NCI-H1417 (cell line): ENCODE measurements around the gene GNPTAB.

ENCODE experiments used
- DNase-seq, 3 experiments: peaks; one replicate each; lab custom pipeline; 2025; lab: John Stamatoyannopoulos, UW

GNPTAB gene

DNA sequence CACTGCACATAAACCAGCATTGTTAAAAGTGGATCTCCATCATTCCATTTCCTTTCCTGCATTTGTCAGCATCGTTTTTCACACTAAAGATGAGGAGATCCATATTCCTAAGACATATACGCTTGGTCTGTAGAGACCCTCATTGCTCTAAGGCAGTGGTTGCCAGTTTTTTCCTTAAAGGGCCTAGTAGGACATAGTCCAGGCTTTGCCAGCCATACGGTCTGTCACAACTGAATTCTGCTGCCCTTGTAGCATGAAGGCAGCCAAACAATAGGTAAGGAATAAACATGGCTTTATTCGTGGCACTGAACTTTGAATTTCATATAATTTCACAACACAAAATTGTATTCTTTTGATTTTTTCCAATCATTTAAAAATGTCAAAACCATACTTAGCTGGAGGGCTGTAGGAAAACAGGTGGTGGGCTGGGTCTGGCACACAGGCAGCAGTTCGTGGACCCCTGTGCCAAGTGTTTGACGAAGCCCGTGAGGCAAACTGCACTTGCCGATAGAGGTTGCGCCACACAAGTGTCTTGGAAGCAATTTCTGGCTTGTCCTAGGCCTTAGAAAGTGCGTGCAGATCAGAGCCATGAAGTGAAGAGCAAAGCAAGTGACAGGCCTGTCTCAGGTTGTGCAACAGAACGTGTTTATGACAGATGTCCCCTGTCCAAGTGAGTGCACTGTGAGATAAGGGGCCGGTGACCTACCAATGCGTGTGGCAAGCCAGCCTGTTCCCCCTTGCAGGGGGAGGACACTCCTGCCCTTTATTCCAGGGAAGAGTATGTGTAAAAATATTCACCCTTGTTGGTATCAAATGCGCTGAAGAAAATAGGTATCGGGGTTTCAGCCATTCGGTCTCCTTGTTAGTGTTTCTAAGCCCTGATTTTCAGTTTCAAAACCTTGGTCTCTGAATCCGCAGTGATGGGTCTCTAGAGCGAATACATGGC lies 134.2 kb downstream of the GNPTAB start:
- DNase-seq, result peak in 2 of 3 experiments; percentile 22 to 80

DNA sequence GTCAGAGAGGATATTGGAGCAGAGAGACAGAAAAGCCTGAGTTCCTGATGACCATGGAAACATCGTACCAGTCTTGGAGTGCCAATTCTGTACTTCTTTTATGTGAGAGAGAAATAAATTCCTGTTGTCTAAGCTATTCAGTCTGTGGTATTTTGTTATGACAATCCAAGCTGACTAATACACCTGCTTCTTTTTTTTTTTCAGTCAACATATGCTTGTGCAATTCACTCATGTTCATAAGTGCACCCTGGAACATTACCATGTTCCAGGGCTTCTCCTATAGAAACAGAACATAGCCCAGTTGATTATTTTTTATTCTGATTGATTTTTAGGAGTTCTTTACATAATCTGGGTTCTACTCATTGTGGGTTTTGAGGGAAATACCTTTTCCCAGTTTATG lies 135.1 kb downstream of the GNPTAB start:
- DNase-seq, result no peak
